COLO829 (cell line): ENCODE data around the gene IL4.
"Not testable (repeated sequence)": the region's sequence is repeated elsewhere in the genome, so short reads cannot be mapped to it uniquely, and the experiment has no call there.

ENCODE experiments used
- DNase-seq: peaks from one replicate; pipeline ENCODE4 v3.0.0; 2012; ENCODE audit warnings: low spot score

Gene IL4

DNA sequence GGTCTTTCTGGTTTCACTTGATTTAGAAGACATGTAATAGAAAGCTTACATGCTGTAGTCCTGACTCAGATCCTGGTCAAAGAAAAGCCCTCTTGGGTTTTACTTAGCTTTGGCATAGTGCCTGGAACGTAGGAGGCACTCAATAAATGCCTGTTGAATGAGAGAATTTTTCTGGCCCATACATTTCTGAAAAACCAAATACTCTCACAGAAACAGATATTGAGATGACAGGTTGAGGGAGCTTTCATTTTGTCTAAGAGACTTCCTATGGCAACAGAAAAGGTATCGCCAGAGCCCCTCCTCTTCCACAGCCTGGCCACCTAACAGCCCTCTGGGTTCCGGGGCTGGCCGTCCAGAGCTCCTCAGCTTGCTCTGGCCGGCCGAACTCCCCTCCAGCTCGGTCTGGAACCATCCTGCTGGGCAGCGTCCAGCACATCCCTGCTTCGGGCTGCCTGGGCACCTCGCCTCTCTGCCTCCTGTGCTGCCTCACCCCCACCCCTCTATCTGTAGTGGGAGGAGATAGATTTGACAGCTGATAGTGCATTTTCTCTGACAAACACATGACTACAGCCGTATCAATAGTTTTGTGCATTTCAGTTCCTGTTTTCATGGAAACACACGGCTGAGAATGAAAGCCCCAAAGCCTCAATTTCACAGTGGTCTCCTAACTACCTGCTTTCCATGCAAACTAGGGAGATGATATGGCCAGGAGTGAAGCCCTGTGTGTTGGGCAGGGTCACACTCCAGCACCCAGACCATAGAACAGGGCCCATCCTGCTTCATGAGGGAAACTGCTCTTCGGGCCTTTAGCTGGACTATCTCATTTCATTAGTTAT is 1.1 kb downstream of the IL4 start:
- DNase-seq, result peak; percentile 74

DNA sequence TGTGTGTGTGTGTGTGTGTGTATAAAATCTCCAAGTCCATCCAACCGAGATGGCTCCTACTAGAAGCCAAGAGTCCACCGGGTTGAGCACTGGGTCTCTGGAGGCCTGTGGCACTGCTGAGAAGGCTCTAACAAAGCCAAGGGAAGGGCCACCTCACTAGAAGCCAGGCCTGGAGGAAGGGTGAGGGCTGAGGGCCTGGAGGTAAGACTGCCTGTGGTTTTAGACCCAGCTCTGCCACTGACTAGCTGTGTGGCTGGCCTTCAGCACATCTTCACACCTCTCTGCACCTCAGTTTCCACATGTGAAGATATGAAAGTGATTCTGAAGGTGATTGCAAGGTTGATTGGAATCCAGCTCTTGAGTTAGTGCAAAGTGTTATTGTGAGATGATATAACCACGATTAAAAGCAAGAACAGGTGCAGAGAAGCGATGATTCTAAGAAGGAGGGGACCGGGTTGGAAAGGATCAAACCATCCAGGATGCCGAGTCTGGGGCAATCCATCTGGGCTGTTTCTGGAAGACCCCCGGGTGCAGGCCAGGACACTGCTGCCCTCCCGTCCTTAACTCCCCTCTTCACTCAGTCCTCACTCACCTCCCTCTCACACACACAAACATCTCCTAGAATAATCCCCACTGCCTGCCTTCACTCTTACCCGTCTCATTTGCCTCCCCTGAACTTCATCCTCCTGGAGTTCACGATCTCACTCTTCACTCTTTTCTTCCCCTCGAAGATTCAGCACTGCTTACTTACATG is 2.3 kb downstream of the IL4 start:
- no peak for DNase-seq

DNA sequence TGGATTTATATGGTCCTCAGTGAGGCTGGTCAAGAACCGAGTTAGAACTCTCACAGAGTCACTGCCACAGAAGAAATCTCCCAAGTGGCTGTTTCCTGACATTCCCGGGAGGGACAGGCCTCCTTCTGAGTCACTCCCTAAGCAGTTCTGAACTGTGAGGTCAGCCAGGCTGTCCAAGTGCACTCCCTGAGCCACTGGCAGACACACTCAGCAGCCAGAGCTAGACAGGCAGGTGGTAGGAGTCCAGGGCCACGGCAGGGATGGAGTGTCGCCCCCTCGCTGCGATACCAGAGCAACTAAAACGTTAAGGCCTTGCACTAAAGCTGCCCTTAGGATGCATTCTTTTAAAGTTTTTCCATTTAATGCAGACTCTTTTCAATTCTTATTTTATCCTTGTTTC is 3.4 kb downstream of the IL4 start:
- peak; percentile 45 for DNase-seq

DNA sequence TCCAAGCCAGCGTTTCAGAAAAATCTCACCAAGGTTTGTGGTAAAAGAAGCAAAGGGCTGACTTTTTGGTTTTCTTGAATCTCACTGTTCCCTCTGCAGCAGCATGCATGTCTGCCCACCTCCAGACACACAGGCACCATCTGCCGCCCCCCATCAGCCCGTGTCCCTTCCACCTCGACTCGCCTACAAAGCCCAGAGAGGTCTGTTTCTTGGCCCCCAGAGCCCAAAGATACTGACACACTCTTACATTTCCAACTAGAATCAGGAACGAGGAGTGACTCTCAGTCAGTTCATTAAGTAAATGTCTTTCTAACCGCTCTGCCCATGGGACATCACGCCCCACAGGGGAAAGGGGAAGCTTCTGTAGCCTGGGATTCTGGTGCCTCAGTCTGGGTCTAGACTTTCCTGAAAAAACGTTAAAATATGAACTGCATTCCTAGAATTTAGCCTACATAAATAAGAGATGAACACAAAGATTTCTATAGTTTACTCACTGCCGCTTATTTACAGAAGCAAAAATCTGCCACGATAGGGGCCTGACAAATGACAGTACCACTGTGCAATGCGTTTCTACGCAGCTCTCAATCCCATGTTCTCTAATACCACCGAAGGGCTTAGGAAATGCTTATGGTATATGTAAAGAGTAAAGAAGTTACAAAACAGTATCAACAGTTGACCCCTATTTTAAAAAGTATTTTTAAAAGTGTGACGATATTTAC is 4.1 kb downstream of the IL4 start:
- no peak for DNase-seq

DNA sequence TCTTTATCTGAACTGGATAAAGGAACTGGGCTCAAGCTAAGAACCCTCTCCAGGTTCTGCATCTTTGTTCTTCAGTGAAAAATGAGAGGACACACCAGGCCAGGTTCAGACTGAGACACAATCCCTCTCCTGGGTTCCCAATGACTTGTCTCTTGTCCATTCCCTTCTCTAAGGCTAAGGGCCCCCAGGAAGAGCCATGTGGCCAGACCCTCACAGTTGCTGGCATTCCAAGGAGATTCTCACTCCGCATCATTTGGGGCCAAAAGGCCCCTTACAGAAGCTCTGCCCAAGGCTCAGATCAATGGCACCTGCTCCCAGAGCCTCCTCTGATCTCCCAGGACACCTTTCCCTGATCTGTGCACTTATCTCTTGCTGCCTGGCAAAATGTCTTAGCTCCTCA is 4.9 kb downstream of the IL4 start:
- no peak for DNase-seq

DNA sequence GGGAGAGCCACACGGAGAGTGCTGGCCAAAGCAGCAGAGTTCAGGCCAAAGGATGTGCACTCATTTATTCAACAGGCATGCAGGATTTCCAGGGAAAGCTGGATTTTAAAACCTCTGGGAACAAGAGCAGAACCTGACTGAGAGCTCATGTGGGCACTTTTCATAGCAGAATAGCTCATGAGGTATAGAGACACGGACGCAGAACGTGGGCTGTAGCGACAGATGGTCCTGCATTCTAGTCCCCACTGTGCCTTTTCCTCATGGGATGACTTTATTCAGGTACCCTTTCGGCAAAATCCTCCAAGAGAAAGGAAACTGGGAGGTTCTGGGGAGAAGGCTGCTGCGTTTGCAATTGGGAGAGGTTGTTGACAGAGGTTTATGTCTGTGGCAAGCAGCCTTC is 5.4 kb downstream of the IL4 start:
- no peak for DNase-seq

DNA sequence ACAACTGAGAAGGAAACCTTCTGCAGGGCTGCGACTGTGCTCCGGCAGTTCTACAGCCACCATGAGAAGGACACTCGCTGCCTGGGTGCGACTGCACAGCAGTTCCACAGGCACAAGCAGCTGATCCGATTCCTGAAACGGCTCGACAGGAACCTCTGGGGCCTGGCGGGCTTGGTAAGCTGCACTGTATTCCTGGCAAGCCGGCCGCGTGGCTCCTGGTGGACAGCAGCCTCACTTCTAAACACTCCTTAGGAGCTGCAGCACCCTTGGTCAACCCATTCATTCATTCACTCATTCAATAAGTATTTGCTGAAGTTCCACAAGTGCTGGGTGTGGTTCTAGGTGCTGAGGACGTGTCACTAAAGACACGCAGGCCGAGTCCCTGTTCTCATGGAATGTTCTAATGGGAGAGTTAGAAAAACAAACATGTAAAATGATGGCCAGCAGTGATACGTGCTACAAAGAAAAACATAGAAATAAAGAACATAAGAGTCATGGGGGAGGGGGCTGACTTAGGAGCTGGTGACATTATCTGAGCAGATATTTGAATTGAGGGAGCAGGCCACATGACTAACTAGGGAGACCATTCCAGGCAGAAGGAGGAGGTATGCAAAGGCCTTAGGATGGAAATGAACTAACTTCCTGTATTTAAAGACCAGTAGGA is 6.1 kb downstream of the IL4 start:
- no peak for DNase-seq

DNA sequence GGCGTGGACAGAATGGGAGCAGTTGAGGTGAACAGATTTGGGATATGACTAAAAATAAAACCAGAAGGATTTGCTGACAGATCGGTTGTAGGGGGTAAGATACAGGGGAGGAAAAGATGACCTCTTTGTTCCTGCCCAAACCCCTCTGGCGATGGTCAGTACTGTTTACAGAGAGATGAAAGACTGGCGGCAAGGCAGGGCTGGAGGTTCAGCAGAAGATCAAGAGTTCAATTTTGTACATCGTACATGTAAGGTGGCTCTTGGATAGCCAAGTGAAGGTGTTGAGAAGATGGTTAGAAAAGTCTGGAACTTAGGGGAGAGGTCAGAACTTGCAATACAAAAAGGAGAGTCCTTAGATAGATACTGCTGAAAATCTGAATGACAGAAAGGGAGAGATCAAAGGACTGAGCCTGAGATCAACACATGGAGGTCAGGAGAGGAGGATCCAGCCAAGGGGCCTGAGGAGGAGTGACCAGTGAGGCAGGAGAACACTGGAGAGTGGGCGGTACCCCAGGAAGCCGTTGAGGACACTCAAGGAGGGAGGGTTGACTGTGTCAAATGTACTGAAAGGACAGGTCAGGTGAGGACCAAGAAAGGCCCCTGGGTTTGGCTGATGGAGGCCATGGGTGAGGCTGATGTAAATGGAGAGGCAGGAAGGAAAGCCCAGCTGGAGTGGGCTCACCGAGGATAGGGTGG is 7.1 kb downstream of the IL4 start:
- DNase-seq, result no peak

DNA sequence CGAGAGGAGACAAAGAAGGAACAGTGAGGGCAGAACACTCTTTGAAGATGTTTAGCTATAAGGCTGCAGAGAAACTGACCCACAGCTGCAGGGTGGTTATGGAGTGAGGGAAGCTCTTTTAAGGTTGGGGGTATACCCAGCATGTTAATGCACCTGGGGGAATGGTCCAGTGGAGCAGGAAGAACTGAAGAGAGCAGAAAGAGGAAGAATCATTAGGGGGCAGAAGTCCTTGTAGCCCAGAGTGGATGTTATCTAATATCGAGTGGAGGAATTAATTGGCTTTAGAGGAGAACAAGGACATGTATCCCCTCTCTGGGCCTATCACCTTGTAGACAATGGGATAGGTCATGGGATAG is 7.7 kb downstream of the IL4 start:
- no peak for DNase-seq

DNA sequence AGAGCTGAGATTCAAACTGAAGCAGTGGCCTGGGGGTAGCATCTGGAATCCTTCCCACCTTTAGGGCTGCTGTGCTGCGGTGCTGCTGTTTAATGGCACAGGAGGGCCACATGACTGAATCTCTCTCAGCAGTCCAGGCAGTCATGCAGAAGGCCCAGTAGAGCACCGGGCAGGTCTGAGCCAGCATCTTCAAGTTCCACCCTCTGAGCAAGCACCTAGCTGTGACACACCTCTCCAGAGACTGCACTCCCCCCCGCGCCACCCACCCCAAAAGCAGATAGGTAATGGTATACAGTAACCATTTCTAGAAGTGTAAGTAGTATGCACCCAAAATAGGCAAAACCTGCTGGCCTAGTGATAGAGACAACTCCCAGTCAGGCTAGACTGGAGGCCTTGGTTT is 8.2 kb downstream of the IL4 start:
- DNase-seq, result no peak

DNA sequence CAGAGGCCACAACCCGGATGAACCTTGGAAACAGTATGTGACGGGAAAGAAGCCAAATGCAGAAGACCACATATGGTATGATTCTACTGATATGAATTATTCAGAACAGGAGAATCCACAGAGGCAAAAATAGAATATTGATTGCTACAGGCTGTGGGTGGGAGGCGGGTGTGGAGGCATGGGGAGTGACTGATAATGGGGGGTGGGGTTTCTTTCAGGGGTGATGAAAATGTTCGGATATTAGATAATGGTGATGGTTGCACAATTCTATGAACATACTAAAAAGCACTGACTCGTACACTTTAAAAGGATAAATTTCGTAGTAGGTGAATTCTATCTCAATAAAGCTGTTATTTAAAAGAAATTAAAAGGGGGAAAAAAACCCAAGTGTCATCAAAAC is 10.7 kb downstream of the IL4 start:
- DNase-seq, result no peak

DNA sequence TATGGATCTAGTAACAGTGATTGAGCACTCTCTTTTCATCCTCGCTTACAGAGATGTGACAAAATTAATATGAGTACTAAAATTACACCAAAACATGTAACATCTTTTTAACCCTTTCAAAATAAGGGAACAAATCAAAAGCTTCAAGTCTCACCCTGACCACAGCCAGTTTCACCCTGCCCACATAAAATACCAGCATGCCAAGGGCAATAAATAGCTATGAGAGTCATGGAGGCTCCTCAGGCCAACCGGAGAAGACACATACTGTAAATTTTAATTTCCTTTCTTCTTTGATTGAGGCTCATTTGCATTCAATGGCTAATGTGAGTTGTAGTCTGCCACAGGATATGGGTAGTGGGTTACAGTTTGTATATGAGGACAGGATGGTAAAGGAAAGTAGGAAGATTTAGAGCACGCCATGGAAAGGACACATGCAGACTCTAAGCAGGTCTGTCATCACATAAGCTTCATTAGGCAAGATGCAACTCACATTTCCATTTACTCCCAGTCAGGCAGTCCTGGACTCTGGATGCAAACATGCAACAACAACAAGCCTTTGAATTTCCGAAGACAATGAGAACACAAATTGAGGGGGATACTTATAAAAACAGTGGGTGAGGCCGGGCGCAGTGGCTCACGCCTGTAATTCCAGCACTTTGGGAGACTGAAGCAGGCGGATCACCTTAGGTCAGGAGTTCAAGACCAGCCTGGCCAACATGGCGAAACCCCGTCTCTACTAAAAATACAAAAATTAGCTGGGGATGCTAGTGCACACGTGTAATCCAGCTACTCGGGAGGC is 11.3 kb downstream of the IL4 start:
- no peak for DNase-seq

DNA sequence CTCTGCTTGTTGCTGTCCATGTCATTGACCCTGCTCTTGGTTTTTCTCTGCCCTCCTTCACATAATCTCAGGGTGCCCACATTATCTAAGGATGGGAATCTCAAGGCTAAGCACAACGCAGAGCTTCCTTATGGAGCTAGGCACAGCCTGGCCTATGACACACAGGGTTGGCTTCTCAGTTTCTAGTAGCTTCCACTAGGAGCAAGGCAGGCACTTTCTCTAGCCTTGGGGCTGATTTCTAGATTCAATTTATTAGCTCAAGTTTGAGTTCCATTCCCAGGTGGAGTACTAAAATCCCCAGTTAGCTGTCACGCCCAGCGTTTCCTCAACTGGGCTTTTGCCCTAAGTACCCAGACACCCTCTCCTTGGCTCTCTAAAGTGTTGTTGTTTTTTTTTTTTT is 12.4 kb downstream of the IL4 start:
- DNase-seq, result no peak

DNA sequence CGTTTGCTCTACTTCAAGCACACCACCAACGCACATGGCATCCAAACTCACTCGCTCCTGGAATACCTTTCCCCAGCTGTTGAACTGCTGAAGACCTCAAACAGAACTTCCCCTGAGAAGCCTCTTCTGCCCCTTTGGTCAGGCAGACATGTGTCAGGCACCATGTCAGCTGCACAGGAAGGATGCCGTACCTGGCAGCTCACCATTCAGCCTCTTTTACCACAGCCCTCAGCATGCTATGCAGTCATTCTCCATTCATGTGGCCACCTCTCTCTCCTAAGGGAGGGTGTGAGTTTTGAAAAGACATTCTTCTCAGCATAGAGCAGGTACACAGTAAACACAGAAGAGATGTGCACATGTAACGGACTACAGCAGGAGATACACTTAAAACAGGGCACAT is 14.2 kb downstream of the IL4 start:
- DNase-seq, result no peak

DNA sequence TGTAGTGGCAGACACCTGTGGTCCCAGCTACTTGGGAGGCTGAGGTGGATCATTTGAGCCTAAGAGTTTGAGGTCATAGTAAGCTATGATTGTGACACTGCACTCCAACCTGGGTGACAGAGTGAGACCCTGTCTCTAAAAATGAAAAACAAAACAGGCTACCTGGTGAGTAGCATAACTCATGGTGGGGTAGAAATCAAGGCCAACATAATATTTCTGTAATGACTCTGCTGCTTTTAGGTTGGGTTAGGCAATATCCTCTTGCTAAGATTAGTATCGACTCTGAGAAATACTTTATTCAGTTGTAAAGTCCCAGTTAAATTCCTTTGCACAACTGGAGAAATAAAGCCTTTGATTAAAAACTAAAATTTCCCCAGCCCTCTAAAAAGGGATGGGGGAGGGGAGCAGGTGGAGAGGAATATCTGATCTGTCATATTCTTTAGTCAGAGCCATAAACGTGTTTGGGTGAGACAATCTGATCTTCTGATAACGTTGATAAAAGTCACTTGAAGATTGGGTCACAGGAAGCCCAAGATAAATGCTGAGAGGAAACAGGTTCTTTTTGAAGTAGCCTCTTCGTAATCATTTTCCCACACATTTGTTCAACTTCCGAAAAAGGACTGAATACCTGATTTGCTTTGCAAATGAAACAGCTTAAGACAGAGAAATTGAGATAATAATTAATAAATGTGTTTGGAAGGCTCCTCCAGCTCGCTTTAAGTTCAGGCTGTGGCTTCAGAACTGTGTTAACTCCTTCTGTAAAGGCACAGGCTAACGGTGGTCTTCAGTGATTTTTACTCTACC is 14.9 kb downstream of the IL4 start:
- no peak for DNase-seq

DNA sequence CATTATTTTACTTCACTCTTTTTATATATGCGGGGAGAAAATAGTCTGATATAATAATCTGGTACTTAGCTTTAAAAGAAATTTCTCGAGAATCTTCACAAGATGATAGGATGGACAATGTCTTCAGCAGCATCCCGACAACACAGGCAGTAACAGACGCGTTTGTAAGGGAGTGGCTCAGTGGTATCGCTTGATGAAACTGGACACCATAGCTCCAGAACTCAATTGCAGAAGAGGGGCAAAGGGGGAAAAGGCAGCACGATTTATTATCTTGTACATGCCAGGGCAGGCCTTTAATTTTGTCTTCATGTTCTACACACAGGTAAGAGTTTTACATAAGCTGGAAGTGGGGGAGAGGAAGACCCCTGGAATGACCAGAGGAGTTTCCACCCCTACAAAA is 15.7 kb downstream of the IL4 start:
- no peak for DNase-seq

DNA sequence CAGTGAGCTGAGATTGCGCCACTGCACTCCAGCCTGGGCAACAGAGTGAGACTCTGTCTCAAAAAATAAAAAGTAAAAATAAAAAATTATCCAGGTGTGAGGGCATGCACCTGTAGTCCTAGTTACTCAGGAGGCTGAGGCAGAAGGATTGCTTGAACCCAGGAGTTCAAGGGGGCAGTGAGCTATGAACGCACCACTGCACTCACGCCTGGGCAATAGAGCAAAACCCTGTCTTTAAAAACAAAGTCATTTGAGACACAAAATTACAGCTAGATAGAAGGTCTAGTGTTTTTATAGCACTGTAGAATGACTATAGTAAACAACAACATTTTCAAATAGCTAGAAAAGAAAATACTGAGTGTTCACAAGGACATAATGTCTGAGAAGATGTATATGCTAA is 16.4 kb downstream of the IL4 start:
- DNase-seq, result no peak

DNA sequence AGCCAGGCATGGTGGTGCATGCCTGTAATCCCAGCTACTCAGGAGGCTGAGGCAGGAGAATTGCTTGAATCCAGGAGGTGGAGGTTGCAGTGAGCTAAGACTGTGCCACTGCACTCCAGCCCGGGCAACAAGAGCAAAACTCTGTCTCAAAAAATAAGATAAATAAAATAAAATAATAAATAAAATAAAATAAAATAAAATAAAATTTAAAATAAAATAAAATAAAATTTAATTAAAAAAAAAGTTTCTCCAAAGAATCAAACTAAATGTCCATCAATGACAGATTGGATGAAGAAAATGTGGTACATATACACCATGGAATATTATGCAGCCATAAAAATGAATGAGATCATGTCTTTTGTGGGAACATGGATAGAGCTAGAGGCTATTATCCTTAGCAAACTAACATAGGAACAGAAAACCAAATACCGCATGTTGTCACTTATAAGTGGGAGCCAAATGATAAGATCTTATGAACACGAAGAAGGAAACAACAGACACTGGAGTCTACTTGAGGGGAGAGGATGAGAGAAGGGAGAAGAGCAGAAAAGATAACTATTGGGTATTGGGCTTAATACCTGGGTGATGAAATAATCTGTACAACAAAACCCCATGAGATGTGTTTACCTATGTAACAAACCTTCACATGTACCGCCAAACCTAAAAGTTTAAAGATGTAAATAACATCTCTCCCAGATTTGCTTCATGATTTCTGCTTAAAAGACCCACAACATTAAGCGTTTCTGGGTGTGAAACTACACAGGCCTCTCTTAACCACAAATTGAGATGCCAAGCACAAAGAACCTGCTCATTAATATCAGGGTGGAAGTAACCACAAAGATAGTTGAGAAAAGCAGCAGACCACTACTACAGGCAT is 18.2 kb downstream of the IL4 start:
- not testable (repeated sequence) for DNase-seq

DNA sequence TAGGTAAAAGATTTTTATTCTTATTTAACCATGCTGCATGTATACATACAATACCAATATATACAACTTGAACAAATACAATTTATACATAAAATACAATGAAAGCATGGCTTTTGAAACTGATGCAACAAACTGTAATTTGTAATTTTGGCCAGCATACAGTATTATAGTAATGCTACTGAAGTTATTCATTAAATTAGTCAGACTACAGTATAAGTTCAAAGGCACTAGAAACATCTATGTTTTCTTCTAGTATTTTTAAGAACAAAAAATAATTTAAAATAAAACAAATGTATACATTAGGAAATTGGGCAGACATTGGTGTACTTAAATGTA is 18.8 kb downstream of the IL4 start:
- no peak for DNase-seq
